ENCODE results near the gene NOP56.

DNA sequence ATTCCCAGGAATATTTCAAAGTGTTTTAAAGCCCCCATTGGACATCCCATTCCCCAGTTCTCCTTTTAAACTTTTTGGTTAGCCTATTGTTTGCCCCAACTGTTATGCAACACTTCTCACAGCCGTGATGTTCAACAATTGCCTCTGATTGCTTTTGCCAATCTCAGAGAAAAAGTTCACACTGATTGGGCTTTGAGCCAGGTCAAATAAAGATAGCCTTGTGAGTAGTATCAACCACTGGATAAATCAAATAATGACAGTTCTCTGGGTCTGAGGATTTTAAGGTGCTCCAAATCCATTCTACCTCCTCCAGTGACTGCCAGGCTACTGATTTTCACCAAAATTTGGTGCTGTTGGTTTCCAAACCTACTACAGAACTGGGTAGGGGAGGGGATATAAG, 19.1 kb upstream of the NOP56 start:
- TF ChIP-seq POLR2A (IDR thresholded peaks at IDR 0.05; ENCODE audit: low read length): no peak
- TF ChIP-seq HDAC2 (IDR thresholded peaks at IDR 0.05): no peak
- TF ChIP-seq, protein P1, sequence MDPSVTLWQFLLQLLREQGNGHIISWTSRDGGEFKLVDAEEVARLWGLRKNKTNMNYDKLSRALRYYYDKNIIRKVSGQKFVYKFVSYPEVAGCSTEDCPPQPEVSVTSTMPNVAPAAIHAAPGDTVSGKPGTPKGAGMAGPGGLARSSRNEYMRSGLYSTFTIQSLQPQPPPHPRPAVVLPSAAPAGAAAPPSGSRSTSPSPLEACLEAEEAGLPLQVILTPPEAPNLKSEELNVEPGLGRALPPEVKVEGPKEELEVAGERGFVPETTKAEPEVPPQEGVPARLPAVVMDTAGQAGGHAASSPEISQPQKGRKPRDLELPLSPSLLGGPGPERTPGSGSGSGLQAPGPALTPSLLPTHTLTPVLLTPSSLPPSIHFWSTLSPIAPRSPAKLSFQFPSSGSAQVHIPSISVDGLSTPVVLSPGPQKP (IDR thresholded peaks at IDR 0.05; ENCODE audit: low read depth, low read length): no peak
- no peak for TF ChIP-seq GATA3 (IDR thresholded peaks at IDR 0.05; ENCODE audit: borderline replicate concordance)
- TF ChIP-seq EP300 (IDR thresholded peaks at IDR 0.05): no peak
- TF ChIP-seq NPAS2 (CRISPR knock-in tag; IDR thresholded peaks at IDR 0.05; ENCODE audit: borderline replicate concordance): no peak
- TF ChIP-seq, protein P2, sequence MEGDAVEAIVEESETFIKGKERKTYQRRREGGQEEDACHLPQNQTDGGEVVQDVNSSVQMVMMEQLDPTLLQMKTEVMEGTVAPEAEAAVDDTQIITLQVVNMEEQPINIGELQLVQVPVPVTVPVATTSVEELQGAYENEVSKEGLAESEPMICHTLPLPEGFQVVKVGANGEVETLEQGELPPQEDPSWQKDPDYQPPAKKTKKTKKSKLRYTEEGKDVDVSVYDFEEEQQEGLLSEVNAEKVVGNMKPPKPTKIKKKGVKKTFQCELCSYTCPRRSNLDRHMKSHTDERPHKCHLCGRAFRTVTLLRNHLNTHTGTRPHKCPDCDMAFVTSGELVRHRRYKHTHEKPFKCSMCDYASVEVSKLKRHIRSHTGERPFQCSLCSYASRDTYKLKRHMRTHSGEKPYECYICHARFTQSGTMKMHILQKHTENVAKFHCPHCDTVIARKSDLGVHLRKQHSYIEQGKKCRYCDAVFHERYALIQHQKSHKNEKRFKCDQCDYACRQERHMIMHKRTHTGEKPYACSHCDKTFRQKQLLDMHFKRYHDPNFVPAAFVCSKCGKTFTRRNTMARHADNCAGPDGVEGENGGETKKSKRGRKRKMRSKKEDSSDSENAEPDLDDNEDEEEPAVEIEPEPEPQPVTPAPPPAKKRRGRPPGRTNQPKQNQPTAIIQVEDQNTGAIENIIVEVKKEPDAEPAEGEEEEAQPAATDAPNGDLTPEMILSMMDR (IDR thresholded peaks at IDR 0.05): no peak
- TF ChIP-seq JUNB (IDR thresholded peaks at IDR 0.05): no peak
- TF ChIP-seq, protein P3, sequence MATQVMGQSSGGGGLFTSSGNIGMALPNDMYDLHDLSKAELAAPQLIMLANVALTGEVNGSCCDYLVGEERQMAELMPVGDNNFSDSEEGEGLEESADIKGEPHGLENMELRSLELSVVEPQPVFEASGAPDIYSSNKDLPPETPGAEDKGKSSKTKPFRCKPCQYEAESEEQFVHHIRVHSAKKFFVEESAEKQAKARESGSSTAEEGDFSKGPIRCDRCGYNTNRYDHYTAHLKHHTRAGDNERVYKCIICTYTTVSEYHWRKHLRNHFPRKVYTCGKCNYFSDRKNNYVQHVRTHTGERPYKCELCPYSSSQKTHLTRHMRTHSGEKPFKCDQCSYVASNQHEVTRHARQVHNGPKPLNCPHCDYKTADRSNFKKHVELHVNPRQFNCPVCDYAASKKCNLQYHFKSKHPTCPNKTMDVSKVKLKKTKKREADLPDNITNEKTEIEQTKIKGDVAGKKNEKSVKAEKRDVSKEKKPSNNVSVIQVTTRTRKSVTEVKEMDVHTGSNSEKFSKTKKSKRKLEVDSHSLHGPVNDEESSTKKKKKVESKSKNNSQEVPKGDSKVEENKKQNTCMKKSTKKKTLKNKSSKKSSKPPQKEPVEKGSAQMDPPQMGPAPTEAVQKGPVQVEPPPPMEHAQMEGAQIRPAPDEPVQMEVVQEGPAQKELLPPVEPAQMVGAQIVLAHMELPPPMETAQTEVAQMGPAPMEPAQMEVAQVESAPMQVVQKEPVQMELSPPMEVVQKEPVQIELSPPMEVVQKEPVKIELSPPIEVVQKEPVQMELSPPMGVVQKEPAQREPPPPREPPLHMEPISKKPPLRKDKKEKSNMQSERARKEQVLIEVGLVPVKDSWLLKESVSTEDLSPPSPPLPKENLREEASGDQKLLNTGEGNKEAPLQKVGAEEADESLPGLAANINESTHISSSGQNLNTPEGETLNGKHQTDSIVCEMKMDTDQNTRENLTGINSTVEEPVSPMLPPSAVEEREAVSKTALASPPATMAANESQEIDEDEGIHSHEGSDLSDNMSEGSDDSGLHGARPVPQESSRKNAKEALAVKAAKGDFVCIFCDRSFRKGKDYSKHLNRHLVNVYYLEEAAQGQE (IDR thresholded peaks at IDR 0.05): no peak
- no peak for TF ChIP-seq CBX8 (IDR thresholded peaks at IDR 0.05)
- no peak for TF ChIP-seq MYC (IDR thresholded peaks at IDR 0.05; ENCODE audit: borderline replicate concordance, low read length)
- no peak for TF ChIP-seq RAD21 (conservative IDR thresholded peaks at IDR 0.05 in 1 of 2, IDR thresholded peaks at IDR 0.05 in 1 of 2)
- TF ChIP-seq, protein P4, sequence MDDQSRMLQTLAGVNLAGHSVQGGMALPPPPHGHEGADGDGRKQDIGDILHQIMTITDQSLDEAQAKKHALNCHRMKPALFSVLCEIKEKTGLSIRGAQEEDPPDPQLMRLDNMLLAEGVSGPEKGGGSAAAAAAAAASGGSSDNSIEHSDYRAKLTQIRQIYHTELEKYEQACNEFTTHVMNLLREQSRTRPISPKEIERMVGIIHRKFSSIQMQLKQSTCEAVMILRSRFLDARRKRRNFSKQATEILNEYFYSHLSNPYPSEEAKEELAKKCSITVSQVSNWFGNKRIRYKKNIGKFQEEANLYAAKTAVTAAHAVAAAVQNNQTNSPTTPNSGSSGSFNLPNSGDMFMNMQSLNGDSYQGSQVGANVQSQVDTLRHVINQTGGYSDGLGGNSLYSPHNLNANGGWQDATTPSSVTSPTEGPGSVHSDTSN (IDR thresholded peaks at IDR 0.05): no peak

Data from A549 (cell line).